NCI-H748 treated with DMSO at 0.1 percent for 48 hours (cell line): ENCODE data around the gene RAB1B.
"Not testable (repeated sequence)": the region's sequence is repeated elsewhere in the genome, so short reads cannot be mapped to it uniquely, and the experiment has no call there.

Experiments used
- DNase-seq: peaks from one replicate; lab custom pipeline; 2025; lab: John Stamatoyannopoulos, UW

Gene RAB1B

DNA sequence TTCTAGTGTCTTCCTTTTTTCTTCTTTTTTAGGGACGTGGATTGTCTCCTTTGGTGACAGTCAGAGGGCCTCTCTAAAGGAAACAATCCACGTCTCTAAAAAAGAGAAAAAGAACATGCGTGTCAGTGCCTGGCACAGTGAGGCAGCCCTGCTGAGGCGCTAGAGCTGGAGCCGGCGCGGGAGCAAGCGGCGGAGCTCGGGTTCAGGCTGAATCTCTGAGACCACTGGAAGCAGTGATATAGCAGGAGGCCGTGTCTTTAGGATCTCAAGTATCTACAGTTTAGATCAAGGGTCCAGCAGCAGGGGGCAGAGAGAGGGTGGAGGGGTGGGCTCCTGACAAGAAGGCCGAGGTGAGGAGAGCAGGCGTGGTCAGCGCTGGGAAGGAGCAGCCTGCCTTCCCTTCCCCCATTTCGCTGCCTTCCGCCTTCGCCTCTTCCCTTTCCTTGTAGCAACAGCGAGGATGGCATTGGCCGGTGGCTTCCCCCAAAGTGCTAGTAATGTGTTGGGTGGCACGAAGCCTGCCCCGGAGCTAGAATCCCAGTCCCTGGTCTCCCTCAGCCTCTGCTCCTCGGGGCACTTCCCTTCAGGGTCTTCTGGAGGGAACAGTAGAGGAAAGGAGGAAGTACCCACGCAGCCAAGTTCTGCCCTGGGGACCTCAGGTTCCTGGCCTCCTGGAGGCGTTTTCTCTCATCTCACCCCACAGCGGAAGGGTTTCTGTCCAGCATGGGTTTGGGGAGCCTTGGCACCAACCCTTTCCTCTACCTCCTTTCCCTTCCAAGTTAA lies 28.2 kb upstream of the RAB1B start:
- DNase-seq, result no peak

GRCh38 chr11:66240781-66241136 lies 27.7 kb upstream of the RAB1B start:
- DNase-seq, result no peak

- no peak for DNase-seq
Measured at GRCh38 chr11:66242095-66242765, 26.2 kb upstream of the RAB1B start.

- no peak for DNase-seq
Measured at GRCh38 chr11:66243782-66244535, 24.5 kb upstream of the RAB1B start.

DNA sequence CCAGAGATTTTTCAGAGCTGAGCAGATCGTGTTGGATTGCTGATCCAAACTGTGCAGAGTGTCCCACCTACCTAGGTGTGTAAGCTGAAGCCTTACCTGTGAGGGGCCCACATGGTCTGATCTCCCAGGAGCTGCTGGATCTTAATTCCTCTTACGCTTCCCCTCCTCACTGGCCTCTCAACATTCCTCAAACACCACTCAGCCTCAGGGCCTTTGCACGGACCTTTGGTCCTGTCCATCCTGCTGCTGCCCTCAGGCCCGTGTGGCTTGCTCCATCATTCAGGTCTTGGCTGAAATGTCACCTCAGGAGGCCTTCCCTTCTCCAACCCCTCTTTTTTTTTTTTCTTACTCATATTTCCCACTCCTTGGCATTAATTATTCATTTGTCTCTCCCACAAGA lies 21.1 kb upstream of the RAB1B start:
- DNase-seq, result no peak

- no peak for DNase-seq
Measured at GRCh38 chr11:66247801-66248200, 20.6 kb upstream of the RAB1B start.

GRCh38 chr11:66248903-66249302 lies 19.5 kb upstream of the RAB1B start:
- no peak for DNase-seq

GRCh38 chr11:66251809-66252208 lies 16.6 kb upstream of the RAB1B start:
- DNase-seq, result no peak

- not testable (repeated sequence) for DNase-seq
Measured at GRCh38 chr11:66253081-66253480, 15.4 kb upstream of the RAB1B start.

GRCh38 chr11:66258473-66258893 lies 10.0 kb upstream of the RAB1B start:
- DNase-seq, result no peak

GRCh38 chr11:66259225-66259624 lies 9.2 kb upstream of the RAB1B start:
- DNase-seq, result no peak

DNA sequence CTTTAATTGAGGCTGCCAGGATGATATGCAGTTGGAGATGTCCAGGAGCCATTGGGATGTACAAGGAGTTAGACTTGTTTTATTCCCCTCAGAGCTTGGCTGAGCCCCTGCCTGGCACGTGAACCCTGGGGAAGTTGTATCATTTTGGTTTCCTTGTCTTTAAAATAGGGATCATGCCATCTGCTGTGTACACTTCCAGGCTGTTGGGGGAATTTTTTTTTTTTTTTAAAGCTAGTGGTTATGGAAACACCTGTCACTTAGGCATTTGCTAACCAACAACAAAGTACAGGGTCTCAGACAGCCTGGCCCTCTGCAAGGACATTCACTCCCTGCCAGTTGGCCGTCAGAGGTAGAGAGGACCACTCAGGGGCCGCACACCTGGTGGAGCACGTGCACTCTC lies 8.5 kb upstream of the RAB1B start:
- no peak for DNase-seq

DNA sequence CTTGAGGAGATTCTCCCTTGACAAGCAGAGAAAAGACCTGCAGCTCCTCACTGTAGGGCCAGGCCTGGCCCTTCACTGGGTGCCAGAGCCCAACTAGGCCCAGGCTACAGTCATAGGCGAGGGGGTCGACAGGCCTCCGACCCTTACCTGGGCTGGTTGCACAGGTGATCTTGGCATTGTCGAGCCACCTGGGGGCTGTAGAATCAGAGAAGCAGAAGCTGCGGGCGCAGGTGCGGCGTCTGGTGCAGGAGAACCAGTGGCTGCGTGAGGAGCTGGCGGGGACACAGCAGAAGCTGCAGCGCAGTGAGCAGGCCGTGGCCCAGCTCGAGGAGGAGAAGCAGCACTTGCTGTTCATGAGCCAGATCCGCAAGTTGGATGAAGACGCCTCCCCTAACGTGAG lies 6.9 kb upstream of the RAB1B start:
- no peak for DNase-seq

GRCh38 chr11:66262191-66262590 lies 6.2 kb upstream of the RAB1B start:
- DNase-seq, result no peak

GRCh38 chr11:66262696-66263095 lies 5.7 kb upstream of the RAB1B start:
- no peak for DNase-seq

DNA sequence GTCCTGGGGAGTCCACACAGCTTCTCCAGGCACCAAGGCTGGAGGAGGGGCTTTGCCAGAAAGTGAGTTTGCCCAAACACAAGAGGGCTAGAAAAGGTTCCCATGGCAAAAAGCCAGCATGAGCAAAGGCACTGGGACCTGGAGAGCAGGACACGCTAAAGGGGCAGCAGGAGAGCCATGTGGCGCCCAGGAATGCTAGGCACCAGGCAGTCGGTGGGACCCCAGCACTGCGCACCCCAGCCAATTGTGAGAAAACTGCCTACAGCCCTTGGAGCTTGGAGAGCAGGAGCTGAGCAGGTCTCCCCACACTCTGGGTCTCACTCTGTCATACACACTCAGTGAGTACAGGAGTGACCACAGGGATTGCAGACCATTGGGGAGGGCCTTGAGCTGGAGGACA lies 5.2 kb upstream of the RAB1B start:
- DNase-seq, result no peak

DNA sequence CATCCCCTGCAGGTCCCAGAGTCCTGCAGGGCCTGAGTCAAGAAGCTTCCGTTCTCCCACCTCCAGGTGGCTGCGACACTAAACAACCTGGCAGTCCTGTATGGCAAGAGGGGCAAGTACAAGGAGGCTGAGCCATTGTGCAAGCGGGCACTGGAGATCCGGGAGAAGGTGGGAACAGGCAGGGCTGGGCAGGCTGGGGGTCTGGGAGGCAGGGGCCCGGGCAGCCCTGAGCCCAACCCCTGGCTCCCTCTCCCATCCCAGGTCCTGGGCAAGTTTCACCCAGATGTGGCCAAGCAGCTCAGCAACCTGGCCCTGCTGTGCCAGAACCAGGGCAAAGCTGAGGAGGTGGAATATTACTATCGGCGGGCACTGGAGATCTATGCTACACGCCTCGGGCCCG lies 4.7 kb upstream of the RAB1B start:
- DNase-seq, result no peak

DNA sequence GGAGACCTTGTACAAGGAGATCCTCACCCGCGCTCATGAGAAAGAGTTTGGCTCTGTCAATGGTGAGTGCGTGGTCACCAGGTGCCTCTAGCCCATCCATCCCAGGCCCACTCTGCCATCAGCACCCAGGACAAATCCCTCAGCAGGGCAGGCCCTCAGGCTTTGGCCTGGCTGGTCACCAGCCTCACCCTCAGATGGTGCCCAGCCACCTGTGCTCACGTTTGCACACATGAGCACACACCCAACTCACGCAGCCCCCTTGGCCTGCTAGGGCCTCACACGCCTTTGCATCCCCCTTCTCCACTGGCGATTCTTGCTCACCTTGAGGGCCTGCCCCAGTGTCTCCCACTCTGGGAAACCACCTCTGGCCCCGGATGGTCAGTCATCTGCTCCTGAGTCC lies 4.1 kb upstream of the RAB1B start:
- no peak for DNase-seq

- DNase-seq, result no peak
Measured at GRCh38 chr11:66264914-66265313, 3.5 kb upstream of the RAB1B start.

DNA sequence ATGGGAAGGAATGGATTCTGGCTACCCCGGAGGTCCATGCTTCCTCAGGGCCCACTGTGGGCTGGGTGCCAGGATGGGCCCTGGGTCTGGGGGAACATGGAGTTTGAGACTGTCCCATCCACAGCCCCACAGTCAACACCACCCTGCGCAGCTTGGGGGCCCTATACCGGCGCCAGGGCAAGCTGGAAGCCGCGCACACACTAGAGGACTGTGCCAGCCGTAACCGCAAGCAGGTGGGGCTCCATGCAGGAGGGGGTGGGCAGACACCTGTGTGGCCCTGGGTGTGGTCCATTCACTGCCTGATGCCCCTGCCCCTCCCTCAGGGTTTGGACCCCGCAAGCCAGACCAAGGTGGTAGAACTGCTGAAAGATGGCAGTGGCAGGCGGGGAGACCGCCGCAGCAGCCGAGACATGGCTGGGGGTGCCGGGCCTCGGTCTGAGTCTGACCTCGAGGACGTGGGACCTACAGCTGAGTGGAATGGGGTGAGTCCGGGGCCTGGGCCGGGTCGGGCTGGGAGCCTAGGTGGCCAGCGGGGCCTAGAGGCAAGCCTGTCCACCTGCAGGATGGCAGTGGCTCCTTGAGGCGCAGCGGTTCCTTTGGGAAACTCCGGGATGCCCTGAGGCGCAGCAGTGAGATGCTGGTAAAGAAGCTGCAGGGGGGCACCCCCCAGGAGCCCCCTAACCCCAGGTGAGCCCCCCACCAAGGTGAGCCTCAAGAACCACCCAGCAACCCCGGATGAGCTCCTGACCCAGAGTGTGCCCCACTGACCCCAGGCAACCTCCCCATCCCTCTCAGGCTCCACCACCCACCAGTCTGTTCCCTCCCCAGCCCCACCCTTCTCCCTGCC lies 2.7 kb upstream of the RAB1B start:
- no peak for DNase-seq

- DNase-seq, result no peak
Measured at GRCh38 chr11:66266378-66267038, 1.9 kb upstream of the RAB1B start.

GRCh38 chr11:66267039-66267378 lies 1.4 kb upstream of the RAB1B start:
- no peak for DNase-seq
